Osteoblast (primary cell): Measurements from ENCODE around the gene BTBD6. TPM values are rescaled to one million over a fixed set of nuclear protein-coding genes. Genes with fewer than 3 reads are reported as not detected.

Source experiments
- DNase-seq: peaks from one replicate; pipeline ENCODE4 v3.0.0; 2011; ENCODE audit warnings: low spot score, mixed read lengths; ENCODE audit not compliant: insufficient read length; ENCODE audit errors: missing footprints
- H2AFZ ChIP-seq: 2 replicates; pipeline ENCODE4 v1.6.0; 2011; ENCODE audit warnings: mild to moderate bottlenecking, low read length
- H3K27ac ChIP-seq: 2 replicates; pipeline ENCODE4 v1.5.1; 2011; ENCODE audit warnings: mild to moderate bottlenecking, low read depth, low read length, moderate library complexity
- H3K27me3 ChIP-seq: 2 replicates; pipeline ENCODE4 v1.6.0; 2012; ENCODE audit warnings: mild to moderate bottlenecking, control low read depth, inconsistent platforms, low read length, moderate library complexity; ENCODE audit not compliant: insufficient read depth
- H3K36me3 ChIP-seq: 2 replicates; pipeline ENCODE4 v1.5.1; 2011; ENCODE audit warnings: mild to moderate bottlenecking, low read length, control low read depth, moderate library complexity; ENCODE audit not compliant: insufficient read depth
- H3K4me1 ChIP-seq: 2 replicates; pipeline ENCODE4 v1.5.1; 2011; ENCODE audit warnings: mild to moderate bottlenecking, low read length, control low read depth, moderate library complexity; ENCODE audit not compliant: insufficient read depth
- H3K4me2 ChIP-seq: 2 replicates; pipeline ENCODE4 v1.6.0; 2011; ENCODE audit warnings: mild to moderate bottlenecking, low read length; ENCODE audit not compliant: insufficient read depth
- H3K4me3 ChIP-seq: fragments of 200-600 bp; sonication (generic); 3 replicates; pipeline ENCODE4 v1.5.1; 2012; ENCODE audit warnings: mild to moderate bottlenecking, low read length, inconsistent platforms; ENCODE audit not compliant: insufficient read depth
- H3K79me2 ChIP-seq: 2 replicates; pipeline ENCODE4 v1.6.0; 2012; ENCODE audit warnings: mild to moderate bottlenecking, low read length, control low read depth, inconsistent platforms; ENCODE audit not compliant: insufficient read depth
- H3K9me3 ChIP-seq: 2 replicates; pipeline ENCODE4 v1.5.1; 2011; ENCODE audit warnings: low read depth, low read length, control low read depth
- H4K20me1 ChIP-seq: 2 replicates; pipeline ENCODE4 v1.6.0; 2012; ENCODE audit warnings: mild to moderate bottlenecking, low read length, control low read depth; ENCODE audit not compliant: insufficient read depth
- CTCF ChIP-seq: IDR thresholded peaks from 2 replicates; pipeline ENCODE4 v1.5.1; 2011; ENCODE audit warnings: mild to moderate bottlenecking, low read depth, low read length, moderate library complexity; ENCODE audit errors: extremely low read depth
- total RNA-seq: library from RNA; depleted of rRNA; stranded (reverse); fragments of >200 nt; gene quantifications from 2 replicates; pipeline ENCODE4 v1.2.3, GENCODE V29; 2012

The BTBD6 gene
- total RNA-seq, 1 donor: 54.3 TPM

GRCh38 chr14:105252552-105253328 lies 4.4 kb downstream of the BTBD6 start:
- no peak overlapping the region for H2AFZ ChIP-seq
- TF ChIP-seq CTCF: no peak
- no peak overlapping the region for H3K4me3 ChIP-seq
- H3K27ac ChIP-seq: no peak overlapping the region
- DNase-seq: peak; percentile 47
- peaks cover 38% of the 10 kb centered on the region for H3K36me3 ChIP-seq
- H4K20me1 ChIP-seq: peaks cover 46% of the 10 kb centered on the region
- no peaks in the 10 kb centered on the region for H3K9me3 ChIP-seq
- H3K4me1 ChIP-seq: peaks cover 13% of the 10 kb centered on the region
- no peak overlapping the region for H3K4me2 ChIP-seq
- H3K27me3 ChIP-seq: no peaks in the 10 kb centered on the region
- peaks cover 20% of the 10 kb centered on the region for H3K79me2 ChIP-seq

- H3K4me3 ChIP-seq: no peak overlapping the region
- H3K36me3 ChIP-seq: peaks cover 38% of the 10 kb centered on the region
- no peak overlapping the region for H3K27ac ChIP-seq
- DNase-seq: peak; percentile 37
- no peak overlapping the region for H2AFZ ChIP-seq
- TF ChIP-seq CTCF: no peak
- H3K79me2 ChIP-seq: peaks cover 15% of the 10 kb centered on the region
- no peaks in the 10 kb centered on the region for H3K27me3 ChIP-seq
- peaks cover 46% of the 10 kb centered on the region for H4K20me1 ChIP-seq
- no peak overlapping the region for H3K4me2 ChIP-seq
- no peaks in the 10 kb centered on the region for H3K9me3 ChIP-seq
- H3K4me1 ChIP-seq: peaks cover 11% of the 10 kb centered on the region
Observed at GRCh38 chr14:105253329-105253682, 5.0 kb downstream of the BTBD6 start.

GRCh38 chr14:105255021-105255507 lies 6.7 kb downstream of the BTBD6 start:
- DNase-seq: peak; percentile 90
- no peaks in the 10 kb centered on the region for H3K27me3 ChIP-seq
- no peaks in the 10 kb centered on the region for H3K9me3 ChIP-seq
- no peak overlapping the region for H3K4me2 ChIP-seq
- peaks cover 36% of the 10 kb centered on the region for H3K36me3 ChIP-seq
- peak overlapping the region; percentile 5 for H3K27ac ChIP-seq
- peaks cover 38% of the 10 kb centered on the region for H4K20me1 ChIP-seq
- no peak for TF ChIP-seq CTCF
- no peak overlapping the region for H2AFZ ChIP-seq
- H3K4me1 ChIP-seq: peaks cover 11% of the 10 kb centered on the region
- no peak overlapping the region for H3K4me3 ChIP-seq
- H3K79me2 ChIP-seq: peaks cover 8% of the 10 kb centered on the region

GRCh38 chr14:105256292-105256960 lies 8.1 kb downstream of the BTBD6 start:
- peaks cover 11% of the 10 kb centered on the region for H3K4me1 ChIP-seq
- H2AFZ ChIP-seq: no peak overlapping the region
- DNase-seq: peak; percentile 76
- H3K36me3 ChIP-seq: peaks cover 24% of the 10 kb centered on the region
- H3K79me2 ChIP-seq: peaks cover 4% of the 10 kb centered on the region
- no peaks in the 10 kb centered on the region for H3K9me3 ChIP-seq
- no peaks in the 10 kb centered on the region for H3K27me3 ChIP-seq
- TF ChIP-seq CTCF: no peak
- H3K4me2 ChIP-seq: no peak overlapping the region
- H4K20me1 ChIP-seq: peaks cover 30% of the 10 kb centered on the region
- H3K27ac ChIP-seq: no peak overlapping the region
- H3K4me3 ChIP-seq: no peak overlapping the region
